Jurkat, Clone E6-1 (cell line): ENCODE data around the gene GRIN2D.

Experiments used
- DNase-seq: peaks from one replicate; pipeline ENCODE4 v3.0.0-alpha.2; 2011; ENCODE audit warnings: low read depth, low spot score
- H3K4me3 ChIP-seq: 2 replicates; pipeline ENCODE4 v1.5.1; 2011; ENCODE audit warnings: mild to moderate bottlenecking, low read length, control low read depth, moderate library complexity

Gene GRIN2D

GRCh38 chr19:48421548-48421947 lies 28.1 kb downstream of the GRIN2D start:
- no peak for DNase-seq
- no peak overlapping the region for H3K4me3 ChIP-seq

- DNase-seq = no peak
- H3K4me3 ChIP-seq = no peak overlapping the region
Observed at GRCh38 chr19:48424694-48425219, 31.3 kb downstream of the GRIN2D start.

GRCh38 chr19:48428670-48429069 lies 35.2 kb downstream of the GRIN2D start:
- no peak for DNase-seq
- no peak overlapping the region for H3K4me3 ChIP-seq

GRCh38 chr19:48433337-48433736 lies 39.9 kb downstream of the GRIN2D start:
- H3K4me3 ChIP-seq = no peak overlapping the region
- no peak for DNase-seq

- H3K4me3 ChIP-seq = no peak overlapping the region
- DNase-seq = no peak
Observed at GRCh38 chr19:48436586-48436985, 43.1 kb downstream of the GRIN2D start.

GRCh38 chr19:48441360-48442050 lies 48.0 kb downstream of the GRIN2D start:
- no peak for DNase-seq
- no peak overlapping the region for H3K4me3 ChIP-seq

GRCh38 chr19:48442116-48443035 lies 48.9 kb downstream of the GRIN2D start:
- no peak overlapping the region for H3K4me3 ChIP-seq
- no peak for DNase-seq

- no peak overlapping the region for H3K4me3 ChIP-seq
Observed at GRCh38 chr19:48443256-48443655, 49.8 kb downstream of the GRIN2D start.

More at GRCh38 chr19:48443256-48443655, 49.8 kb downstream of the GRIN2D start:
- no peak for DNase-seq
